Peyer's patch (tissue), 4 donors: ENCODE measurements around the gene EPHA7. TPM values are rescaled to one million over a fixed set of nuclear protein-coding genes. Genes with fewer than 3 reads are reported as not detected.

Experiments
- DNase-seq, 3 donors: peaks; one replicate each; pipeline ENCODE4 v3.0.0-alpha.2; 2017 to 2019
- H3K27ac ChIP-seq, 4 donors: fragments of 200-600 bp; sonication (generic); one replicate each; pipeline ENCODE4 v1.5.1; 2016 to 2019
- H3K27me3 ChIP-seq, 2 donors: fragments of 200-600 bp; sonication (generic); one replicate each; pipeline ENCODE4 v1.5.1; 2019
- H3K36me3 ChIP-seq, 3 donors: fragments of 200-600 bp; sonication (generic); one replicate each; pipeline ENCODE4 v1.5.1; 2016 to 2019
- H3K4me1 ChIP-seq, 4 donors: fragments of 200-600 bp; sonication (generic); one replicate each; pipeline ENCODE4 v1.5.1; 2016 to 2019
- H3K4me3 ChIP-seq, 4 donors: fragments of 200-600 bp; sonication (generic); 1 replicate in 3 of 4; 2 replicates in 1 of 4; pipeline ENCODE4 v1.5.1; 2016 to 2019; ENCODE audit warnings: mild to moderate bottlenecking in 1 of 4
- H3K9me3 ChIP-seq, 4 donors: fragments of 200-600 bp; sonication (generic); one replicate each; pipeline ENCODE4 v1.5.1; 2016 to 2019; ENCODE audit warnings: mild to moderate bottlenecking in 1 of 4
- POLR2A ChIP-seq, 2 donors: fragments of 450-650 bp; IDR thresholded peaks; one replicate each; pipeline ENCODE4 v1.5.1; 2017; ENCODE audit warnings: antibody characterized with exemption in 2 of 2, mild to moderate bottlenecking in 2 of 2, moderate library complexity in 2 of 2
- total RNA-seq, 4 donors: library from RNA; depleted of rRNA; stranded (reverse); fragments of >200 nt; gene quantifications; one replicate each; pipeline ENCODE4 v1.1.0, GENCODE V29; 2016
- TF ChIP-seq, protein P1 (sequence below), 6 experiments: fragments of 450-650 bp in 4 of 6; fragments of 200-600 bp in 2 of 6; sonication (generic) in 1 of 6; IDR thresholded peaks; one replicate each; pipeline ENCODE4 v1.5.1; 2017 to 2019; ENCODE audit warnings: antibody characterized with exemption in 6 of 6, mild to moderate bottlenecking in 3 of 6, moderate library complexity in 1 of 6

Gene EPHA7
- total RNA-seq, 4 donors from 2014 or later, result 1.5 to 6.6 (median 3.9) TPM; not detected in 1

DNA sequence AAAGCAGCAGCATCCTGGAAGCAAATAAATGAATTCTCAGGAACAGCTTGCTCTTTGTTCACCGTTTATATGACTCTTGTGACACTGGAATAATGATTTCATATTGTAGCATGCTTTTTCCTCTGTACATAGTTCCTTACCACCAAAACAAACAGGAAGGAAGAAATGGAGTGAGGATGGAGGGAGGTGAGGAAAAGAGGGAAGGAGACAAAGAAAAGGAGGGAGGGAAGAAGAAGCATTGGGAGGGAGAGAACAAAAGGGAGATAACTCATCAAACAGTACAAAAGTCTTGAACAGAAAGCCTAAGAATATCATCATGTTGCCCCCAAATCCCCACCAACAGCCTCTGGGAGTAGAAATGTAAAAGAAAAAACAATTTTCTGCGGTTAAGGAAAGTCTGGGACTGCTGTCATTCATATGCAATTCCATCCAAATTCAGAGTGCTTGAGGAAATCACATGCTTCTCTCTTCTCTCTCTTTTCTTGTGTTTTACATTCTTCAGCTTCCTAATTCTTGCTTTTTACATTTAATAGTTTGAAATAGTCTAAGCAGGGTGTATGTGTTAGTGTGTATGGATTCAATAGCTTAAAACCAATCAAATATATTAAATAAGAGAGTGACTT, 81.5 kb downstream of the EPHA7 start:
- H3K27me3 ChIP-seq, result no peaks in the 10 kb centered on the region
- no peaks in the 10 kb centered on the region for H3K36me3 ChIP-seq
- no peaks in the 10 kb centered on the region for H3K4me1 ChIP-seq
- TF ChIP-seq, protein P1, sequence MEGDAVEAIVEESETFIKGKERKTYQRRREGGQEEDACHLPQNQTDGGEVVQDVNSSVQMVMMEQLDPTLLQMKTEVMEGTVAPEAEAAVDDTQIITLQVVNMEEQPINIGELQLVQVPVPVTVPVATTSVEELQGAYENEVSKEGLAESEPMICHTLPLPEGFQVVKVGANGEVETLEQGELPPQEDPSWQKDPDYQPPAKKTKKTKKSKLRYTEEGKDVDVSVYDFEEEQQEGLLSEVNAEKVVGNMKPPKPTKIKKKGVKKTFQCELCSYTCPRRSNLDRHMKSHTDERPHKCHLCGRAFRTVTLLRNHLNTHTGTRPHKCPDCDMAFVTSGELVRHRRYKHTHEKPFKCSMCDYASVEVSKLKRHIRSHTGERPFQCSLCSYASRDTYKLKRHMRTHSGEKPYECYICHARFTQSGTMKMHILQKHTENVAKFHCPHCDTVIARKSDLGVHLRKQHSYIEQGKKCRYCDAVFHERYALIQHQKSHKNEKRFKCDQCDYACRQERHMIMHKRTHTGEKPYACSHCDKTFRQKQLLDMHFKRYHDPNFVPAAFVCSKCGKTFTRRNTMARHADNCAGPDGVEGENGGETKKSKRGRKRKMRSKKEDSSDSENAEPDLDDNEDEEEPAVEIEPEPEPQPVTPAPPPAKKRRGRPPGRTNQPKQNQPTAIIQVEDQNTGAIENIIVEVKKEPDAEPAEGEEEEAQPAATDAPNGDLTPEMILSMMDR (IDR thresholded peaks at IDR 0.05), result no peak
- no peak for TF ChIP-seq POLR2A (IDR thresholded peaks at IDR 0.05)
- no peak overlapping the region for H3K27ac ChIP-seq
- H3K9me3 ChIP-seq, result no peaks in the 10 kb centered on the region
- no peak for DNase-seq
- H3K4me3 ChIP-seq, result no peak overlapping the region

DNA sequence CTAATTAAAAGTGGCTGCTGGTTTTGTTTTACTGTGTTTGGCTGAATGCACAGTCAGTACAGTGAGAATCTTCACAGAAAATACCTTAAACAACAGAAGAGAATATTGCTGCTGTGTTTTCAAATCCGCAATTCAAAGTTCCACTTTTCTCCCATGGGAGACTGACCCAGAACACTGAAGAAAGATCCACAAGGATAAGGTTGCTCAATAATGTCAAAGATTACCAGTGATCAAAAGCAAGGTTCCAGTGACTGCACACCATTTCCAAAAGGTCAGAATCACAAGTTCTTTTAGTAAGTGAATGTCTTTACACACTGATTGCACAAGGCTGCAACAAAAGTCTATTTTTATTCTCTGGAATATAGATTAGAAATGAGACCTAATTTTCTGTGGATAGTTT, 82.3 kb downstream of the EPHA7 start:
- Histone ChIP-seq H3K4me1 (no peaks in the 10 kb centered on the region), H3K4me3 (no peak overlapping the region), H3K27me3 (no peaks in the 10 kb centered on the region), H3K36me3 (no peaks in the 10 kb centered on the region), H3K9me3 (no peaks in the 10 kb centered on the region), H3K27ac (no peak overlapping the region)
- no peak for DNase-seq
- TF ChIP-seq POLR2A (IDR thresholded peaks at IDR 0.05), result no peak
- TF ChIP-seq, protein P1 (IDR thresholded peaks at IDR 0.05), result no peak

DNA sequence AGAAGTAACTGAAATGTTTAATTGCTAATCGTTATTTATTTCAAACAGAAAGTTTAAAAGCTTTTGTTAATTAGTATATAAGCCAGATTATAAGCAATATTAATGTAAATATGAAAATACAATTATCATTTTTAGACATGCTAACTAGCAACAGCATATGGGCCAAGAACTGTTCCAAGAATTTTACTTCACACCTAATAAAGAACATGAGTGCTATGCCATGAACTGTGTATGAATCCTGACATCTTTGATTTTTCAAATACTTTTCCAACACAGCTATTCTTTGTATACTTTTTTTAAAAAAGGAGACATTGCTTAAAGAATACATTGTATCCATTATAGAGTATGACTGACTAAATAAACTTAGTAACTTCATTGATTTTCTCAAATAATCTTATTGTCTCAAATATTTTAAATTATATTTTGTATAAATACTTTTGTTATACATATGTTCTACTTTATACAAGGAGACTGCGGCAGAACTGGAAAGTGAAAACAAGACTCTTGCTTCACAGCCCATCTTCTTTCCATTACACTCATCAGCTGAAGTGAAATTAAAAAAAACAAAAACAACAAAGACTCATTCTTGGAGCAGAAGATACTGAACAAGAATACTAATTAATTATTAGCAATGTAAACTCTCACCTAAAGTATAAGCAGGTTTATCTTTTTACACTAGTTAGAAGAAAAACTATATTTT, 89.9 kb downstream of the EPHA7 start:
- H3K9me3 ChIP-seq, result no peaks in the 10 kb centered on the region
- no peak for DNase-seq
- no peaks in the 10 kb centered on the region for H3K27me3 ChIP-seq
- H3K36me3 ChIP-seq, result no peaks in the 10 kb centered on the region
- H3K4me1 ChIP-seq, result no peaks in the 10 kb centered on the region
- TF ChIP-seq, protein P1 (IDR thresholded peaks at IDR 0.05), result no peak
- no peak for TF ChIP-seq POLR2A (IDR thresholded peaks at IDR 0.05)
- H3K27ac ChIP-seq, result no peak overlapping the region
- no peak overlapping the region for H3K4me3 ChIP-seq

DNA sequence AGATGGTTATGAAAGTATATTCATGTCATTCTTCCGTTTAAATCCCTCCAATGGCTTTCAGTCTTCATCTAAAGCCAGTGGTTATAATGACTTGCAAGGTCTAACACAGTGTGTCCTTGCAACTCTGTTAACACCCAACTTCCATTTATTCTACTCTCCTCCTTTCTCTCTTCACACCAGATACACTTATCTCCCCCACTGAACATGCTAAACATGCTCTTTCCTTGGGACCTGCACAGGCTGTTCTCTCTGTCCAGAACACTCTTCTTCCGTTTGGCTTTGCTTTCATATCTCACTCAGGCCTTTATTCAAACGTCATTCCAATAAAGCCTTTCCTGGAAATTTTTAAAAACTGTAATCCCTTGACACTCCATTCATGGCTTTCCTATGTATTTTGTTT, 91.5 kb downstream of the EPHA7 start:
- Histone ChIP-seq H3K4me1 (no peaks in the 10 kb centered on the region), H3K27ac (no peak overlapping the region), H3K27me3 (no peaks in the 10 kb centered on the region), H3K4me3 (no peak overlapping the region), H3K9me3 (no peaks in the 10 kb centered on the region), H3K36me3 (no peaks in the 10 kb centered on the region)
- TF ChIP-seq POLR2A (IDR thresholded peaks at IDR 0.05), result no peak
- TF ChIP-seq, protein P1 (IDR thresholded peaks at IDR 0.05), result no peak
- no peak for DNase-seq

DNA sequence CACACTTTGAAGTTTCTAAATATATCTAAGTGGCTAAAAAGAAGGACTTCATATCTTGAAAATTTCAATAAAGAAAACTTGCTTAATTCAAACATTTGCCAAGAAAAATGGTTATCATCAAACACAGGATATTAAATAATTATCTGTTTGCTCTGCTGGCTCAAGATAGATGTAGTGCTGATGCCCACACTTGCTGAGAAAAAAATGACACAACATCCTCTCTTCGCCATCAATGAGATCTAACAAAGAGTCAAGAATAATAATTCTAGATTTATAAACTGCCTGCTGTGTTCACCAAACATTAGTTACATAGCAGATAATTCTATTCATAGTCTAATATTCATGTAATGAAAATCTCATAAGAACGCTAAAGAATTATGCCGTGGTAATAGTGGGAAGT, 93.6 kb downstream of the EPHA7 start:
- H3K4me1 ChIP-seq, result no peaks in the 10 kb centered on the region
- no peaks in the 10 kb centered on the region for H3K27me3 ChIP-seq
- H3K36me3 ChIP-seq, result no peaks in the 10 kb centered on the region
- no peak overlapping the region for H3K27ac ChIP-seq
- no peaks in the 10 kb centered on the region for H3K9me3 ChIP-seq
- TF ChIP-seq, protein P1 (IDR thresholded peaks at IDR 0.05), result no peak
- TF ChIP-seq POLR2A (IDR thresholded peaks at IDR 0.05), result no peak
- no peak for DNase-seq
- no peak overlapping the region for H3K4me3 ChIP-seq
